Gastrocnemius medialis (tissue), 4 donors: ENCODE results near the gene CPXM2.

ENCODE experiments used
- POLR2A ChIP-seq, 2 donors: fragments of 450-650 bp; IDR thresholded peaks; one replicate each; pipeline ENCODE4 v1.6.1; 2017; ENCODE audit warnings: antibody characterized with exemption in 2 of 2, mild to moderate bottlenecking in 2 of 2, moderate library complexity in 2 of 2
- TF ChIP-seq, protein P1 (sequence below), 5 experiments: fragments of 450-650 bp in 3 of 5; fragments of 200-600 bp in 2 of 5; sonication (generic) in 2 of 5; IDR thresholded peaks in 4 of 5; conservative IDR thresholded peaks in 1 of 5; 1 replicate in 4 of 5; 2 replicates in 1 of 5; pipeline ENCODE4 v1.5.1; 2016 to 2019; ENCODE audit warnings: antibody characterized with exemption in 5 of 5, mild to moderate bottlenecking in 3 of 5, moderate library complexity in 3 of 5

DNA sequence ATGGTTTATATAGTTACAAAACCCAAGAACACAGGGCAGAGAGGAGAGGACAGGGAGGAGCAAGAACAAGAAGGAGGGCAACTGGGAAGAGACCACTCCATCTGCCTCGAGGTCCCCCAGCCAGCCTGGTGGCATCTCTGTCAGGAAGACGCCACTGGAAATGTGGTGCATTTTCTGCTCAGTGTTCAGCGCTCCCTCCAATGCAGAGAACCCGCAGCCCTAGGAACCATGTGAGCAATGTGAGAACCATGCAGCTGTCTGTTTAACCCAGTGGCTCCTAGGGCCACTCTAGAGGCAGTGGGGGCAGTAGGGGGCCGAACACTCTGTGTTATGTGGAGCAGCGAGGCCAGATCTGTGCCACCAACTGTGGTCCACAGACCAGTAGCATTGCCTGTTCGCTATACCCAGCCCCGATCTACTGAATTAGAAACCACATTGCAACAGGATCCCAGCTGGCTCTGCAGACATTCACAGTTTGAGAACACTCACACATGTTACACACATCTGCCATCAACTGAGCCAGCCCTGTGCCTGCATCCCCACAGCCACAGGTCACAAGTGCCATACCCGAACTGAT lies 110.2 kb downstream of the CPXM2 start:
- no peak for TF ChIP-seq POLR2A (IDR thresholded peaks at IDR 0.05)
- TF ChIP-seq, protein P1, sequence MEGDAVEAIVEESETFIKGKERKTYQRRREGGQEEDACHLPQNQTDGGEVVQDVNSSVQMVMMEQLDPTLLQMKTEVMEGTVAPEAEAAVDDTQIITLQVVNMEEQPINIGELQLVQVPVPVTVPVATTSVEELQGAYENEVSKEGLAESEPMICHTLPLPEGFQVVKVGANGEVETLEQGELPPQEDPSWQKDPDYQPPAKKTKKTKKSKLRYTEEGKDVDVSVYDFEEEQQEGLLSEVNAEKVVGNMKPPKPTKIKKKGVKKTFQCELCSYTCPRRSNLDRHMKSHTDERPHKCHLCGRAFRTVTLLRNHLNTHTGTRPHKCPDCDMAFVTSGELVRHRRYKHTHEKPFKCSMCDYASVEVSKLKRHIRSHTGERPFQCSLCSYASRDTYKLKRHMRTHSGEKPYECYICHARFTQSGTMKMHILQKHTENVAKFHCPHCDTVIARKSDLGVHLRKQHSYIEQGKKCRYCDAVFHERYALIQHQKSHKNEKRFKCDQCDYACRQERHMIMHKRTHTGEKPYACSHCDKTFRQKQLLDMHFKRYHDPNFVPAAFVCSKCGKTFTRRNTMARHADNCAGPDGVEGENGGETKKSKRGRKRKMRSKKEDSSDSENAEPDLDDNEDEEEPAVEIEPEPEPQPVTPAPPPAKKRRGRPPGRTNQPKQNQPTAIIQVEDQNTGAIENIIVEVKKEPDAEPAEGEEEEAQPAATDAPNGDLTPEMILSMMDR (IDR thresholded peaks at IDR 0.05 in 4 of 5, conservative IDR thresholded peaks at IDR 0.05 in 1 of 5), result no peak
